C4-2B (cell line): ENCODE measurements around the gene SPIN2B.
"Not testable (repeated sequence)": the region's sequence is repeated elsewhere in the genome, so short reads cannot be mapped to it uniquely, and the experiment has no call there.

Source experiments
- CTCF ChIP-seq: fragments of 450-650 bp; conservative IDR thresholded peaks from 2 replicates; pipeline ENCODE4 v1.5.1; 2017; ENCODE audit warnings: mild to moderate bottlenecking
- ZFX ChIP-seq: fragments of 450-650 bp; IDR thresholded peaks from 2 replicates; pipeline ENCODE4 v1.6.1; 2017

DNA sequence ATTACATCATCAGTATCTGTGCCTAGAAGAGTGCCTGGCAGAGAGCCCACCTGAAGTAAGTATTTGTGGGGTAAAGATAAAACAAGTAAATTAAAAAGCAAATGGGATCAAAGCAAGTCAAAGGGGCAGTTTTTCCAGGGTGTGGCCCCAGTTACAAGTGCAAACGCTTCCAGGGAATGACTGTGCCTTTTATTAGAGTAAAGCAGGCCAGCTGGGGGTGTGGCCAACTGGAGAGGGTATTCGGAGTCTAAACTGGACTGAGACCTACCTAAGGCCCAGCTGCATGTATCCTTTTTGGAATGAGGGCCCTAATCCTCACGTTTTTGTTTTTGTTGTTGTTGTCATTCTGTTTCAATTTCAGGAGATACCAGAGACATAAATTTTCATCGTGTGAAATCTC is 11.9 kb upstream of the SPIN2B start:
- not testable (repeated sequence) for TF ChIP-seq CTCF, ZFX
